ENCODE results near the gene ZNF581.

Gene ZNF581

GRCh38 chr19:55615543-55616394 lies 27.7 kb upstream of the ZNF581 start:
- H3K27ac ChIP-seq (ENCODE audit: extremely low read depth, low read depth, low read length): no peak overlapping the region
- H3K36me3 ChIP-seq (ENCODE audit: control insufficient read depth in 2 of 2, insufficient read depth in 1 of 2, low read length in 2 of 2): peaks cover 5 to 32% of the 10 kb centered on the region in 2 experiments; a peak in 2 of 3 replicates
- H3K9me3 ChIP-seq (ENCODE audit: control insufficient read depth, insufficient read depth, low read depth, low read length): no peaks in the 10 kb centered on the region
- TF ChIP-seq, protein P1, sequence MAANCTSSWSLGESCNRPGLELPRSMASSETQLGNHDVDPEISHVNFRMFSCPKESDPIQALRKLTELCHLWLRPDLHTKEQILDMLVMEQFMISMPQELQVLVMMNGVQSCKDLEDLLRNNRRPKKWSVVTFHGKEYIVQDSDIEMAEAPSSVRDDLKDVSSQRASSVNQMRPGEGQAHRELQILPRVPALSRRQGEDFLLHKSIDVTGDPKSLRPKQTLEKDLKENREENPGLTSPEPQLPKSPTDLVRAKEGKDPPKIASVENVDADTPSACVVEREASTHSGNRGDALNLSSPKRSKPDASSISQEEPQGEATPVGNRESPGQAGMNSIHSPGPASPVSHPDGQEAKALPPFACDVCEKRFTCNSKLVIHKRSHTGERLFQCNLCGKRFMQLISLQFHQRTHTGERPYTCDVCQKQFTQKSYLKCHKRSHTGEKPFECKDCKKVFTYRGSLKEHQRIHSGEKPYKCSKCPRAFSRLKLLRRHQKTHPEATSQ (tag by site-specific recombination; IDR thresholded peaks at IDR 0.05): no peak
- POLR2A ChIA-PET: no interaction called here
- no peaks in the 10 kb centered on the region for H3K4me1 ChIP-seq (ENCODE audit: control insufficient read depth, insufficient read depth, low read length)
- CTCF ChIA-PET: no interaction called here
- no peak overlapping the region for H3K4me3 ChIP-seq (ENCODE audit: low read depth, low read length)

GRCh38 chr19:55616395-55616875 lies 27.0 kb upstream of the ZNF581 start:
- TF ChIP-seq GFI1B (tag by site-specific recombination; IDR thresholded peaks at IDR 0.05) (no peak), ZNF398 (tag by site-specific recombination; IDR thresholded peaks at IDR 0.05) (no peak), PBX3 (CRISPR knock-in tag; IDR thresholded peaks at IDR 0.05) (0 out of 2 replicates have a peak, but pooled peaks have one; percentile 43), KLF7 (tag by site-specific recombination; IDR thresholded peaks at IDR 0.05; ENCODE audit: borderline replicate concordance) (no peak), ZNF747 (tag by site-specific recombination; IDR thresholded peaks at IDR 0.05) (no peak)
- TF ChIP-seq, protein P2, sequence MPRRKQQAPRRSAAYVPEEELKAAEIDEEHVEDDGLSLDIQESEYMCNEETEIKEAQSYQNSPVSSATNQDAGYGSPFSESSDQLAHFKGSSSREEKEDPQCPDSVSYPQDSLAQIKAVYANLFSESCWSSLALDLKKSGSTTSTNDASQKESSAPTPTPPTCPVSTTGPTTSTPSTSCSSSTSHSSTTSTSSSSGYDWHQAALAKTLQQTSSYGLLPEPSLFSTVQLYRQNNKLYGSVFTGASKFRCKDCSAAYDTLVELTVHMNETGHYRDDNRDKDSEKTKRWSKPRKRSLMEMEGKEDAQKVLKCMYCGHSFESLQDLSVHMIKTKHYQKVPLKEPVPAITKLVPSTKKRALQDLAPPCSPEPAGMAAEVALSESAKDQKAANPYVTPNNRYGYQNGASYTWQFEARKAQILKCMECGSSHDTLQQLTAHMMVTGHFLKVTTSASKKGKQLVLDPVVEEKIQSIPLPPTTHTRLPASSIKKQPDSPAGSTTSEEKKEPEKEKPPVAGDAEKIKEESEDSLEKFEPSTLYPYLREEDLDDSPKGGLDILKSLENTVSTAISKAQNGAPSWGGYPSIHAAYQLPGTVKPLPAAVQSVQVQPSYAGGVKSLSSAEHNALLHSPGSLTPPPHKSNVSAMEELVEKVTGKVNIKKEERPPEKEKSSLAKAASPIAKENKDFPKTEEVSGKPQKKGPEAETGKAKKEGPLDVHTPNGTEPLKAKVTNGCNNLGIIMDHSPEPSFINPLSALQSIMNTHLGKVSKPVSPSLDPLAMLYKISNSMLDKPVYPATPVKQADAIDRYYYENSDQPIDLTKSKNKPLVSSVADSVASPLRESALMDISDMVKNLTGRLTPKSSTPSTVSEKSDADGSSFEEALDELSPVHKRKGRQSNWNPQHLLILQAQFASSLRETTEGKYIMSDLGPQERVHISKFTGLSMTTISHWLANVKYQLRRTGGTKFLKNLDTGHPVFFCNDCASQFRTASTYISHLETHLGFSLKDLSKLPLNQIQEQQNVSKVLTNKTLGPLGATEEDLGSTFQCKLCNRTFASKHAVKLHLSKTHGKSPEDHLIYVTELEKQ (tag by site-specific recombination; IDR thresholded peaks at IDR 0.05; ENCODE audit: borderline replicate concordance): no peak
- no peaks in the 10 kb centered on the region for H3K9me3 ChIP-seq (ENCODE audit: control insufficient read depth, insufficient read depth, low read depth, low read length)
- H3K4me3 ChIP-seq (ENCODE audit: low read depth, low read length): no peak overlapping the region
- ChIA-PET POLR2A (no interaction called here), CTCF (no interaction called here)
- no peaks in the 10 kb centered on the region for H3K4me1 ChIP-seq (ENCODE audit: control insufficient read depth, insufficient read depth, low read length)
- H3K36me3 ChIP-seq (ENCODE audit: control insufficient read depth in 2 of 2, insufficient read depth in 1 of 2, low read length in 2 of 2): peaks cover 5 to 32% of the 10 kb centered on the region in 2 experiments; a peak in 2 of 3 replicates
- no peak overlapping the region for H3K27ac ChIP-seq (ENCODE audit: extremely low read depth, low read depth, low read length)

DNA sequence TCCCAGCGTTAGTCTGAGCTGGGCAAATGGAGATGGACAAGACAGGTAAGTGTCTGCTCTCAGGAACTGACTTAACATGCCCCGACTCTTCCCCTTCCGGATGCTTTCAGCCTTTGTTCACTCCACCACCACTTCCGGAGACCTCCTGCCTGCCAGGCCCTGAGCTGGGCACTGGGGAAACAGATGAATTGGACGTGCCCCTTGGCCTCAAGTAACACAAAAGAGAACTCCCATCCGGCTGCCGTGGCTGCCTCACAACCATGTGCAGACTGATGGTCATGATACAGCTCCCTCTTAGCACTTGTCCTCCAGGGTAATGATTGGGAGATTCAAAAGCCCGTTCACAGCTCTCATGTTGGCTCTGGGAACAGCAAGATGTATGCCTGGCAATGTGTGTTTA lies 26.0 kb upstream of the ZNF581 start:
- H3K27ac ChIP-seq (ENCODE audit: extremely low read depth, low read depth, low read length): no peak overlapping the region
- H3K4me1 ChIP-seq (ENCODE audit: control insufficient read depth, insufficient read depth, low read length): no peaks in the 10 kb centered on the region
- TF ChIP-seq ZNF280C (tag by site-specific recombination; IDR thresholded peaks at IDR 0.05) (no peak), BCL11A (tag by site-specific recombination; IDR thresholded peaks at IDR 0.05; ENCODE audit: low read depth) (no peak), ZFHX2 (tag by site-specific recombination; conservative IDR thresholded peaks at IDR 0.05) (no peak), IKZF3 (tag by site-specific recombination; IDR thresholded peaks at IDR 0.05) (no peak), REPIN1 (tag by site-specific recombination; IDR thresholded peaks at IDR 0.05; ENCODE audit: low read depth) (no peak), ZNF596 (tag by site-specific recombination; IDR thresholded peaks at IDR 0.05) (no peak), ZNF701 (tag by site-specific recombination; IDR thresholded peaks at IDR 0.05) (no peak)
- TF ChIP-seq, protein P3, sequence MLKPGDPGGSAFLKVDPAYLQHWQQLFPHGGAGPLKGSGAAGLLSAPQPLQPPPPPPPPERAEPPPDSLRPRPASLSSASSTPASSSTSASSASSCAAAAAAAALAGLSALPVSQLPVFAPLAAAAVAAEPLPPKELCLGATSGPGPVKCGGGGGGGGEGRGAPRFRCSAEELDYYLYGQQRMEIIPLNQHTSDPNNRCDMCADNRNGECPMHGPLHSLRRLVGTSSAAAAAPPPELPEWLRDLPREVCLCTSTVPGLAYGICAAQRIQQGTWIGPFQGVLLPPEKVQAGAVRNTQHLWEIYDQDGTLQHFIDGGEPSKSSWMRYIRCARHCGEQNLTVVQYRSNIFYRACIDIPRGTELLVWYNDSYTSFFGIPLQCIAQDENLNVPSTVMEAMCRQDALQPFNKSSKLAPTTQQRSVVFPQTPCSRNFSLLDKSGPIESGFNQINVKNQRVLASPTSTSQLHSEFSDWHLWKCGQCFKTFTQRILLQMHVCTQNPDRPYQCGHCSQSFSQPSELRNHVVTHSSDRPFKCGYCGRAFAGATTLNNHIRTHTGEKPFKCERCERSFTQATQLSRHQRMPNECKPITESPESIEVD (tag by site-specific recombination; IDR thresholded peaks at IDR 0.05): no peak
- peaks cover 5 to 28% of the 10 kb centered on the region in 2 experiments; a peak in 2 of 3 replicates for H3K36me3 ChIP-seq (ENCODE audit: control insufficient read depth in 2 of 2, insufficient read depth in 1 of 2, low read length in 2 of 2)
- H3K4me3 ChIP-seq (ENCODE audit: low read depth, low read length): no peak overlapping the region
- H3K9me3 ChIP-seq (ENCODE audit: control insufficient read depth, insufficient read depth, low read depth, low read length): no peaks in the 10 kb centered on the region
- CTCF ChIA-PET: interaction anchor here (4.3 to 4.6 kb wide), 2 partner anchors 11 to 15 kb away, joined by 23 to 29 read pairs; partner anchors contain the start of gene ZNF865
- POLR2A ChIA-PET: interaction anchor here (0.9 to 9.1 kb wide), 3 partner anchors 12 to 18 kb away, joined by 3 to 75 read pairs (median 4); partner anchors contain the start of gene ZNF865
